C4-2B (cell line): ENCODE results near the gene TRIM39.

Experiments
- H3K27ac ChIP-seq: fragments of 450-650 bp; 2 replicates; pipeline ENCODE4 v1.5.1; 2017
- ZFX ChIP-seq: fragments of 450-650 bp; IDR thresholded peaks from 2 replicates; pipeline ENCODE4 v1.6.1; 2017
- TF ChIP-seq, protein P1 (sequence below): fragments of 450-650 bp; conservative IDR thresholded peaks from 2 replicates; pipeline ENCODE4 v1.5.1; 2017; ENCODE audit warnings: mild to moderate bottlenecking

TRIM39 gene

DNA sequence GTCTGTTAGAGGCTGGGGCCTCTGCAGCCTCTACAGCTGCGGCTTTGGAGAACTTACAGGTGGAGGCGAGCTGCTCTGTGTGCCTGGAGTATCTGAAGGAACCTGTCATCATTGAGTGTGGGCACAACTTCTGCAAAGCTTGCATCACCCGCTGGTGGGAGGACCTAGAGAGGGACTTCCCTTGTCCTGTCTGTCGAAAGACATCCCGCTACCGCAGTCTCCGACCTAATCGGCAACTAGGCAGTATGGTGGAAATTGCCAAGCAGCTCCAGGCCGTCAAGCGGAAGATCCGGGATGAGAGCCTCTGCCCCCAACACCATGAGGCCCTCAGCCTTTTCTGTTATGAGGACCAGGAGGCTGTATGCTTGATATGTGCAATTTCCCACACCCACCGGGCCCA is 2.6 kb downstream of the TRIM39 start:
- TF ChIP-seq ZFX, result no peak
- TF ChIP-seq, protein P1, sequence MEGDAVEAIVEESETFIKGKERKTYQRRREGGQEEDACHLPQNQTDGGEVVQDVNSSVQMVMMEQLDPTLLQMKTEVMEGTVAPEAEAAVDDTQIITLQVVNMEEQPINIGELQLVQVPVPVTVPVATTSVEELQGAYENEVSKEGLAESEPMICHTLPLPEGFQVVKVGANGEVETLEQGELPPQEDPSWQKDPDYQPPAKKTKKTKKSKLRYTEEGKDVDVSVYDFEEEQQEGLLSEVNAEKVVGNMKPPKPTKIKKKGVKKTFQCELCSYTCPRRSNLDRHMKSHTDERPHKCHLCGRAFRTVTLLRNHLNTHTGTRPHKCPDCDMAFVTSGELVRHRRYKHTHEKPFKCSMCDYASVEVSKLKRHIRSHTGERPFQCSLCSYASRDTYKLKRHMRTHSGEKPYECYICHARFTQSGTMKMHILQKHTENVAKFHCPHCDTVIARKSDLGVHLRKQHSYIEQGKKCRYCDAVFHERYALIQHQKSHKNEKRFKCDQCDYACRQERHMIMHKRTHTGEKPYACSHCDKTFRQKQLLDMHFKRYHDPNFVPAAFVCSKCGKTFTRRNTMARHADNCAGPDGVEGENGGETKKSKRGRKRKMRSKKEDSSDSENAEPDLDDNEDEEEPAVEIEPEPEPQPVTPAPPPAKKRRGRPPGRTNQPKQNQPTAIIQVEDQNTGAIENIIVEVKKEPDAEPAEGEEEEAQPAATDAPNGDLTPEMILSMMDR, result no peak
- no peak overlapping the region for H3K27ac ChIP-seq

DNA sequence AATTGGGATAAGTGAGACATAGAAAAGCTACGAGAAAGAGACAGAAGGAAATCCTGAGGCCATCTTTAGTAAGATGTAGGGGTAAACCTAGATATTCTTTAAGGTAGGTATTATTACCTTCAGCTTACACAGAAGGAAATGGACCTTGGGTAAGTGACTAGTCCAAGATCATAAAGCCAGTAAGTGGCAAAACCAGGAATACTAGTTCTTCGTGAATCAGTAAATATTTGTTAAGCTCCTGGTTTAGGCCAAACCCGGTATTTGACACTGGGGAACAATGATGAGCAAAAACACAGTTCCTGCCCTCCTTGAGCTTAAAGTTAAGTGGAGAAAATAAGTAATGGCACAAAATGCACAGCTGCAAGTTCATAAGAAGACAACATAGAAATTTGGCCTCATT is 5.3 kb downstream of the TRIM39 start:
- TF ChIP-seq, protein P1, result no peak
- TF ChIP-seq ZFX, result no peak

DNA sequence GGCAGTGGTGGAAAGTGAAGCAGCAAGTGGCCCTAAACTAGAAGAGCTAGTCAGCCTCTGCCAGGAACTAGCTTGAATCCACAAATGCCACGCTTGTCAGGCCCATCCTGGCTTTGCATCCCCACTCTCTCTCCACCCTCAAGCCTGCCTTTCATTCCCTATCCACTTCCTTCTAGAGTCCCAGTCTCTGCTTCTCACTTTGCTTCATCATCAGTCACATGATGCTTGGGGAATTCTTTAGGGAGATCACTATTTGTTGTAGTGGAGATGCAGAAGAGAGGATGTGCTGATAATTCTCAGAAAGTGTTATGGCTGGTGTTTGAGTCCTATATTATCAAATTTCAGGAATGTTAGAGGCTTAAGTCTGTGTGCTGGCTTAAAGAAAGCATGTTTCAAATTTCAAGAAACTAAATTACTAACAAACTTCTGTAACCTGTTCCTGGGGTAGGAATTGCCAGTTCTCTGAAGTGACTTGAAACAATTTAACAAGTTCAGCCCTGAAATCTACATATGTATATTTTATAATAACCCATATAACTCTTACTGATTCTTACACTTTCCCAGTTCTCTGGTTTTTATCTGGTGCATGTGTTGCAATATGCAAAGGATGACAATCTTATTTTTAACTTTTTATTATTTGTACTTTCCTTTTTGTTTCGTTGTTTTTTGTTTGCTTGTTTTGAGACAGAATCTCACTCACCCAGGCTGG is 7.5 kb downstream of the TRIM39 start:
- TF ChIP-seq ZFX, result no peak
- TF ChIP-seq, protein P1, result no peak

More for the DNA sequence above, 5.3 kb downstream of the TRIM39 start:
- no peak overlapping the region for H3K27ac ChIP-seq

DNA sequence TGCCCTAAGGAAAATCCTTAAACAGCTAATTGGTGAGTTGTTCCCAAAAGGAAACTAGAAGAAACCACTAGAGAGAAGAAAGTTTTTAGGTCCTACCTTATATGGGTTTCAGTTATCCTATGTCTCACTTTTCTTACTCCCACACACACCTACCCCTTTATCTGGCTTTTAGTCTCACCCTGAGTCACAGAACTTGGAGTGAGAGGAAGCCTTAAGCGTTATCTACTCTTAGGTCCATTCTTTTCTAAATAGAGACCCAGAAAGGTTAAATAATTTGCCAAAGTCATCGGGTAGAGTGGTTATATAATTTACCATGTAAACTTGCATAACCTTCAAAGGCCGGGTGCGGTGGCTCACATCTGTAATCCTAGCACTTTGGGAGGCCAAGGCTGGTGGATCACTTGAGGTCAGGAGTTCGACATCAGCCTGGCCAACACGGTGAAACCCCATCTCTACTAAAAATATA is 13.9 kb downstream of the TRIM39 start:
- H3K27ac ChIP-seq, result no peak overlapping the region
- TF ChIP-seq, protein P1, result no peak
- no peak for TF ChIP-seq ZFX

More for the DNA sequence above, 7.5 kb downstream of the TRIM39 start:
- no peak overlapping the region for H3K27ac ChIP-seq

DNA sequence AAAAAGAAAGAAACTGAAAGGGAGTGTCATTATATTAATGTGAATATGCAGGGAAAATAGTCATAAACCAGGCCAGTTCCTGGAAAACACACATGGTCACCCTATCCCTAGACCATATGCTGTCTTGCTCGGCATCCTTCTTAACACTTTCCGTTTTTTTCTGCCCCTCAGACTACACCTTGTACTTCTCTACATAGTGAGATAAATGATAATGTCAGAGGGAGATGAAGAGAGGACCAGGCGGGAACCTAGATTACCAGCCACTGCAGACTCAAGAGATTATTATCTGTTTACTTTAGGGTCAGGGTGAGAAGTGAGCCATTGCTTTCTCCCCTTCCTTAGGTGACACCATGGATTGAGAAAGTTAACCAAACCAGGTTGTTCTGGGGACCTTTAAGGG is 14.5 kb downstream of the TRIM39 start:
- H3K27ac ChIP-seq, result no peak overlapping the region
- TF ChIP-seq ZFX, result no peak
- TF ChIP-seq, protein P1, result no peak

DNA sequence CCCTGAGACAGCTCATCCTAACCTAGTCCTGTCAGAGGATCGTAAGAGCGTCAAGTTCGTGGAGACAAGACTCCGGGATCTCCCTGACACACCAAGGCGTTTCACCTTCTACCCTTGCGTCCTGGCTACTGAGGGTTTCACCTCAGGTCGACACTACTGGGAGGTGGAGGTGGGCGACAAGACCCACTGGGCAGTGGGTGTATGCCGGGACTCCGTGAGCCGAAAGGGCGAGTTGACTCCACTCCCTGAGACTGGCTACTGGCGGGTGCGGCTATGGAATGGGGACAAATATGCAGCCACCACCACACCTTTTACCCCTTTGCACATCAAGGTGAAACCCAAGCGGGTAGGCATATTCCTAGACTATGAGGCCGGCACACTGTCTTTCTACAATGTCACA is 15.0 kb downstream of the TRIM39 start:
- TF ChIP-seq ZFX, result no peak
- TF ChIP-seq, protein P1, result no peak
- H3K27ac ChIP-seq, result no peak overlapping the region

DNA sequence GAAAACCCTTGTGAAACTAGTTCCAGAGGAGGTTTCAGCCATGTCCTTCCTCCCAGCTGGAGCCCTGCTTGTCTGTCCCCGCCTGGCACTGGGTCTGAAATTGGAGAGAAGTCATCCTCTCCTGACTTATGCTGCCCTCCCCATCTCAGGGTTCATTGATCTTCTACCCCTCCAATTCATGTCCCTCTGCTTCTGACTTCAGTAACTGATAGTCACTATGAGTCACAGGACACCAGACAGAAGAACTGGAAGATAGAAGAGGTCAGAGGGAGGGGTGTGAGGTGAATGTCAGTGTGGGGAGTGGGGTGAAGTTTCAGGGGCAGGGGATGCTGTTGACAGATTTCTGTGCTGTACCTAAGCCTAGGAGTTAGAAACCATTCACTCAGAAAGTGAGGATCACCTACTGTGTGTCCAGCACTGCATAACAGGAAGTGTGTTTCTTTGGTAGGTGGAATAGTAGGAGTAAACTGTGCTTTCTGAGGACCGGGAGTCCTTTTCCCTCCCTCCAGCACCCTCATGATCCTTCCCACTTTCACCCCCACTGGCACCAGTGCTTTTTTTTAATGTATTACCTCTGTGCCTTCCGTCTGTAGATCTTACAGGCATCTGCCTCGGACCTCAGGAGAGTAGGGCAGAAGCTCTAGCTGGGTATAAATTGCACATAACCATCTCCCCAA is 17.6 kb downstream of the TRIM39 start:
- H3K27ac ChIP-seq, result peak overlapping the region; percentile 77
- no peak for TF ChIP-seq ZFX
- TF ChIP-seq, protein P1, result no peak
